Gastroesophageal sphincter (tissue), 4 donors: Measurements from ENCODE around the gene MN1. TPM values are rescaled to one million over a fixed set of nuclear protein-coding genes. Genes with fewer than 3 reads are reported as not detected.

Source experiments
- ATAC-seq: fragments of 150-250 bp; one replicate; pipeline ENCODE4 v1.9.1; 2016; ENCODE audit warnings: mild to moderate bottlenecking, moderate library complexity
- H3K27ac ChIP-seq, 4 donors: fragments of 200-600 bp; sonication (generic) in 3 of 4; 1 replicate in 3 of 4; 2 replicates in 1 of 4; pipeline ENCODE4 v1.5.1; 2016 to 2019
- H3K27me3 ChIP-seq: fragments of 200-600 bp; sonication (generic); one replicate; pipeline ENCODE4 v1.5.1; 2019
- H3K36me3 ChIP-seq, 2 donors: fragments of 200-600 bp; sonication (generic); one replicate each; pipeline ENCODE4 v1.5.1; 2019; ENCODE audit warnings: control low read depth in 1 of 2
- H3K4me1 ChIP-seq, 3 donors: fragments of 200-600 bp; sonication (generic); 1 replicate in 2 of 3; 2 replicates in 1 of 3; pipeline ENCODE4 v1.5.1; 2016 to 2019; ENCODE audit warnings: control low read depth in 2 of 3
- H3K4me3 ChIP-seq, 2 donors: fragments of 200-600 bp; sonication (generic); one replicate each; pipeline ENCODE4 v1.5.1; 2019; ENCODE audit warnings: mild to moderate bottlenecking in 1 of 2, moderate library complexity in 1 of 2
- H3K9me3 ChIP-seq, 3 donors: fragments of 200-600 bp; sonication (generic); one replicate each; pipeline ENCODE4 v1.5.1; 2017 to 2019; ENCODE audit warnings: control low read depth in 2 of 3
- CTCF ChIP-seq, 4 experiments: fragments of 200-600 bp in 2 of 4; fragments of 450-650 bp in 2 of 4; sonication (generic) in 1 of 4; IDR thresholded peaks; one replicate each; pipeline ENCODE4 v1.5.1; 2017 to 2019; ENCODE audit warnings: antibody characterized with exemption in 4 of 4, mild to moderate bottlenecking in 2 of 4, moderate library complexity in 2 of 4
- EP300 ChIP-seq: sonication (generic); formaldehyde crosslinking; IDR thresholded peaks from one replicate; pipeline ENCODE4 v1.6.1; 2017; ENCODE audit warnings: antibody characterized with exemption, mild to moderate bottlenecking
- POLR2A ChIP-seq, 2 donors: fragments of 450-650 bp; IDR thresholded peaks; one replicate each; pipeline ENCODE4 v1.6.1; 2017; ENCODE audit warnings: antibody characterized with exemption in 2 of 2, mild to moderate bottlenecking in 2 of 2, moderate library complexity in 1 of 2
- POLR2AphosphoS5 ChIP-seq: sonication (generic); formaldehyde crosslinking; IDR thresholded peaks from one replicate; pipeline ENCODE4 v1.6.1; 2017; ENCODE audit warnings: antibody characterized with exemption
- WGBS, 2 donors: methylation state at CpG; one replicate each; pipeline ENCODE4 v1.1.5; 2018; ENCODE audit warnings: low coverage in 1 of 2; 5-methylcytosine and 5-hydroxymethylcytosine counted together
- total RNA-seq, 4 donors: library from RNA; depleted of rRNA; stranded (reverse); fragments of >200 nt; gene quantifications; one replicate each; pipeline ENCODE4 v1.1.0, GENCODE V29; 2016

The MN1 gene
- total RNA-seq, 4 donors from 2014 or later, result 13.4 to 52.8 (median 28.5) TPM

- Histone ChIP-seq H3K27ac (peak overlapping the region in 1 of 4 donors; percentile 8), H3K36me3 (peaks cover 0 to 9% of the 10 kb centered on the region in 2 donors), H3K9me3 (no peaks in the 10 kb centered on the region), H3K27me3 (no peaks in the 10 kb centered on the region), H3K4me1 (peaks cover 0 to 25% (median 2%) of the 10 kb centered on the region in 3 donors), H3K4me3 (no peak overlapping the region)
- 87 to 100% methylated on average over 1 to 3 of the region's 3 CpGs for WGBS, 2 donors
- TF ChIP-seq POLR2AphosphoS5 (no peak), POLR2A (IDR thresholded peaks at IDR 0.05) (no peak), EP300 (no peak), CTCF (IDR thresholded peaks at IDR 0.05) (no peak)
- no peak for ATAC-seq
Observed at GRCh38 chr22:27766679-27767078, 34.9 kb downstream of the MN1 start.

- Histone ChIP-seq H3K4me1 (peaks cover 0 to 30% (median 2%) of the 10 kb centered on the region in 3 donors), H3K4me3 (no peak overlapping the region), H3K36me3 (peaks cover 0 to 9% of the 10 kb centered on the region in 2 donors), H3K27me3 (no peaks in the 10 kb centered on the region), H3K9me3 (no peaks in the 10 kb centered on the region), H3K27ac (peak overlapping the region in 2 of 4 donors; percentile 2 to 27)
- 100% methylated on average over 3 to 5 of the region's 15 CpGs for WGBS, 2 donors
- no peak for ATAC-seq
- TF ChIP-seq POLR2AphosphoS5 (no peak), EP300 (no peak), POLR2A (IDR thresholded peaks at IDR 0.05) (no peak), CTCF (IDR thresholded peaks at IDR 0.05) (no peak)
Observed at GRCh38 chr22:27765706-27766291, 35.8 kb downstream of the MN1 start.

GRCh38 chr22:27764722-27765236, 36.8 kb downstream of the MN1 start:
- Histone ChIP-seq H3K27ac (no peak overlapping the region), H3K4me3 (no peak overlapping the region), H3K36me3 (peaks cover 0 to 9% of the 10 kb centered on the region in 2 donors), H3K4me1 (peaks cover 0 to 23% (median 2%) of the 10 kb centered on the region in 3 donors), H3K9me3 (no peaks in the 10 kb centered on the region), H3K27me3 (no peaks in the 10 kb centered on the region)
- no peak for ATAC-seq
- 91 to 93% methylated on average over 2 to 3 of the region's 3 CpGs for WGBS, 2 donors
- TF ChIP-seq EP300 (no peak), POLR2A (IDR thresholded peaks at IDR 0.05) (no peak), POLR2AphosphoS5 (no peak), CTCF (IDR thresholded peaks at IDR 0.05) (no peak)

- no peak for ATAC-seq
- H3K9me3 ChIP-seq, result no peaks in the 10 kb centered on the region
- peaks cover 0 to 24% (median 2%) of the 10 kb centered on the region in 3 donors for H3K4me1 ChIP-seq
- TF ChIP-seq POLR2A (IDR thresholded peaks at IDR 0.05), result no peak
- TF ChIP-seq POLR2AphosphoS5, result no peak
- TF ChIP-seq EP300, result no peak
- no peaks in the 10 kb centered on the region for H3K27me3 ChIP-seq
- peaks cover 0 to 9% of the 10 kb centered on the region in 2 donors for H3K36me3 ChIP-seq
- peak overlapping the region in 3 of 4 donors; percentile 22 to 45 (median 43) for H3K27ac ChIP-seq
- no peak overlapping the region for H3K4me3 ChIP-seq
- 45% methylated on average over 11 of the region's 15 CpGs; no CpG with 5 or more reads in 1 of the 2 donors for whole genome bisulfite sequencing, 2 donors
Observed at GRCh38 chr22:27761665-27762064, 39.9 kb downstream of the MN1 start.

GRCh38 chr22:27761000-27761399, 40.6 kb downstream of the MN1 start:
- H3K36me3 ChIP-seq, result peaks cover 0 to 7% of the 10 kb centered on the region in 2 donors
- H3K4me1 ChIP-seq, result peaks cover 0 to 30% (median 2%) of the 10 kb centered on the region in 3 donors
- ATAC-seq, result no peak
- no peak overlapping the region for H3K4me3 ChIP-seq
- no peaks in the 10 kb centered on the region for H3K9me3 ChIP-seq
- peak overlapping the region in 3 of 4 donors; percentile 22 to 45 (median 27) for H3K27ac ChIP-seq
- WGBS, 2 donors, result 55 to 68% methylated on average over 5 to 6 of the region's 7 CpGs
- TF ChIP-seq EP300, result no peak
- no peak for TF ChIP-seq POLR2AphosphoS5
- TF ChIP-seq POLR2A (IDR thresholded peaks at IDR 0.05), result no peak
- no peak for TF ChIP-seq CTCF (IDR thresholded peaks at IDR 0.05)
- H3K27me3 ChIP-seq, result no peaks in the 10 kb centered on the region
